Measurements from ENCODE around the gene PTPRK.

DNA sequence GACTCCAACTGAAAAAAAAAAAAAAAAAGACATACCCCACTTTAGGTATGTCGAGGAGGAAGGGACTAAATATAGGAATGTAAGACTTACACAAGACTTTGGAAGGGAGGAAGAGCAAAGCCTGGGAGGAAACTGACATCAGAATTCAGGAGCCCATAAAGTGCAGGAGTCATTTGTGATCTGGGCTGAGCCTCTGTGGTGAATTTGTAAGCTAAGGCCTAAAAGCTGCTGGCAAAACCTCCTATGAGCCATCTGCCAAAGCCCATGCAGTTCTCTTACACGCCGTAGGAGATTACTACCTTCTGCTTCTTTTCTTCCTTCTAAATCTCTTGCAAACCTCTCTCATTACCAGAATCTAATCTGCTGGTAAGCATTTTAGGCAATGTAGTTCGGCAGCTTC, 567.6 kb downstream of the PTPRK start:
- TF ChIP-seq, protein P1, sequence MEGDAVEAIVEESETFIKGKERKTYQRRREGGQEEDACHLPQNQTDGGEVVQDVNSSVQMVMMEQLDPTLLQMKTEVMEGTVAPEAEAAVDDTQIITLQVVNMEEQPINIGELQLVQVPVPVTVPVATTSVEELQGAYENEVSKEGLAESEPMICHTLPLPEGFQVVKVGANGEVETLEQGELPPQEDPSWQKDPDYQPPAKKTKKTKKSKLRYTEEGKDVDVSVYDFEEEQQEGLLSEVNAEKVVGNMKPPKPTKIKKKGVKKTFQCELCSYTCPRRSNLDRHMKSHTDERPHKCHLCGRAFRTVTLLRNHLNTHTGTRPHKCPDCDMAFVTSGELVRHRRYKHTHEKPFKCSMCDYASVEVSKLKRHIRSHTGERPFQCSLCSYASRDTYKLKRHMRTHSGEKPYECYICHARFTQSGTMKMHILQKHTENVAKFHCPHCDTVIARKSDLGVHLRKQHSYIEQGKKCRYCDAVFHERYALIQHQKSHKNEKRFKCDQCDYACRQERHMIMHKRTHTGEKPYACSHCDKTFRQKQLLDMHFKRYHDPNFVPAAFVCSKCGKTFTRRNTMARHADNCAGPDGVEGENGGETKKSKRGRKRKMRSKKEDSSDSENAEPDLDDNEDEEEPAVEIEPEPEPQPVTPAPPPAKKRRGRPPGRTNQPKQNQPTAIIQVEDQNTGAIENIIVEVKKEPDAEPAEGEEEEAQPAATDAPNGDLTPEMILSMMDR (IDR thresholded peaks at IDR 0.05) = no peak
- no peak for TF ChIP-seq POLR2A (IDR thresholded peaks at IDR 0.05)
